ENCODE measurements around the gene ADGRD1.
"Not testable (repeated sequence)": the region's sequence is repeated elsewhere in the genome, so short reads cannot be mapped to it uniquely, and the experiment has no call there.

ADGRD1 gene

DNA sequence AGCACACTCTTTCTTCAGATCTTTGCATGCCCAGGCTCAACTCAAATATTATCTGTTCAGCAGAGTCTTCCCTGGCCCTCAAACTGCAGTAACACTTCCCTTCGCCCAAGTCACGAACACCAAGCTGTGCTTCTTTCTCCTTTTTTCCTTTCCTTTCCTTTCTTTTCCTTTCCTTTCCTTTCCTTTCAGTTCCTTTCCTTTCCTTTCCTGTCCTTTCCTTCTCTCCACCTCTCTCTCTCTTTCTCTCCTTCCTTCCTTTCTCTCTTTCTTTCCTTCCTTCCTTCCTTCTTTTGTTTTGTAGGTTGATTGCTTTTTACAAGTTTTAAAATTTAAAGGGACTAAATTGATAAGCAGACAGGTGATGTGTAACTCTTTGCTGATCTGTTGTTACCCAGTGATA, 19.0 kb upstream of the ADGRD1 start:
- in situ Hi-C loops (cut with HindIII; ENCODE audit: low pct_ligation_motif_present, low pct_unique_long_range_greater_than_20kb, low sequenced_read_pairs): no loop called here
- no peak for DNase-seq

DNA sequence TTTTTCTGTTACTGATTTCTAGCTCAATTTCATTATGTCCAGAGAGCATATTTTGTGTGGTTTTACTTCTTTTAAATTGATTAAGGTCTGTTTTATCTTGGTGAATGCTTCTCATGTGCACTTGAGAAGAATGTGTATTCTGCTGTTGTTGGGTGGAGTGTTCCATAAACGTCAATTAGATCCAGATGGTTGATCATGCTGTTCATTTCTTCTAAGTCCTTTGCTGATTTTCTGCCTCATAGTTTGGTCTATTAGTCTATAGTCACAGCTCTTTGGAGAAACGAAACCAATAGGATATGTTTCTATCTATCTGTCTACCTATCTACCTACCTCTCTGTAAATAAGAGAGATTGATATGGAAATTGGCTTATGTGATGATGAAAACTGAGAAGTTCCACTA, 17.1 kb upstream of the ADGRD1 start:
- no peak for DNase-seq
- in situ Hi-C loops (cut with HindIII; ENCODE audit: low pct_ligation_motif_present, low pct_unique_long_range_greater_than_20kb, low sequenced_read_pairs): no loop called here

DNA sequence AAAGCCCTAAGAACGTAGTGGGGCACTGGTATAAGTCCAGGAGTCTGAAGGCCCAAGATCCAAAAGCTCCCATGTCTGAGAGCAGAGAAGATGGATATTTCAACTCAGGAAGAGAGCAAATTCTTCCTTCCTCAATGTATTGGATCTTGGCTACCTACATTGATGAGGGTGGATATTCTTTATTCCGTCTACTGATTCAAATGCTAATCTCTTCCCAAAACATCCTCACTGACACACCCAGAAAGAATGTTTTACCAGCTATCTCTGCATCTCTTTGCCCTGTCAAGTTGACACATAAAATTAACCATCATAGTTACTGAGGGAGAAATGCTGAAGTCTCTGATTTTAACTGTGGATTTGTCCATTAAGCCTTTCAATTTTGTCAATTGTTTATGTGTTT, 16.6 kb upstream of the ADGRD1 start:
- in situ Hi-C loops (cut with HindIII; ENCODE audit: low pct_ligation_motif_present, low pct_unique_long_range_greater_than_20kb, low sequenced_read_pairs): no loop called here
- no peak for DNase-seq

DNA sequence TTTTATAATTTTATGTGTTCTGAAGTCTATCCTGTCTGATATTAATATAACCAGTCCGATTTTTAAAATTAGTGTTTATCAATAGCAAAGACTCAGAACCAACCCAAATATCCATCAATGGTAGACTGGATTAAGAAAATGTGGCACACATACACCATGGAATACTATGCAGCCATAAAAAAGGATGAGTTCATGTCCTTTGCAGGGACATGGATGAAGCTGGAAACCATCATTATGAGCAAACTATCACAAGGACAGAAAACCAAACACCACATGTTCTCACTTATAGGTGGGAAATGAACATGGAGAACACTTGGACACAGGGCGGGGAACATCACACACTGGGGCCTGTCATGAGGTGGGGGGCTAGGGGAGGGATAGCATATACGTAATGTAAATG, 16.2 kb upstream of the ADGRD1 start:
- in situ Hi-C loops (cut with HindIII; ENCODE audit: low pct_ligation_motif_present, low pct_unique_long_range_greater_than_20kb, low sequenced_read_pairs); DNase-seq: not testable (repeated sequence)

GRCh38 chr12:130938186-130938585, 15.5 kb upstream of the ADGRD1 start:
- in situ Hi-C loops (cut with HindIII; ENCODE audit: low pct_ligation_motif_present, low pct_unique_long_range_greater_than_20kb, low sequenced_read_pairs): no loop called here

GRCh38 chr12:130944878-130945277, 8.8 kb upstream of the ADGRD1 start:
- in situ Hi-C loops (cut with HindIII; ENCODE audit: low pct_ligation_motif_present, low pct_unique_long_range_greater_than_20kb, low sequenced_read_pairs): no loop called here
- DNase-seq: no peak

More at GRCh38 chr12:130938186-130938585, 15.5 kb upstream of the ADGRD1 start:
- no peak for DNase-seq

GRCh38 chr12:130945786-130946492, 7.8 kb upstream of the ADGRD1 start:
- in situ Hi-C loops (cut with HindIII; ENCODE audit: low pct_ligation_motif_present, low pct_unique_long_range_greater_than_20kb, low sequenced_read_pairs): no loop called here
- no peak for DNase-seq

- in situ Hi-C loops (cut with HindIII; ENCODE audit: low pct_ligation_motif_present, low pct_unique_long_range_greater_than_20kb, low sequenced_read_pairs): no loop called here
- DNase-seq: no peak
These were observed 6.6 kb upstream of the ADGRD1 start for GRCh38 chr12:130947028-130947613.

- in situ Hi-C loops (cut with HindIII; ENCODE audit: low pct_ligation_motif_present, low pct_unique_long_range_greater_than_20kb, low sequenced_read_pairs): no loop called here
- no peak for DNase-seq
These were observed 5.6 kb upstream of the ADGRD1 start for GRCh38 chr12:130948136-130948535.

GRCh38 chr12:130948751-130949150, 5.0 kb upstream of the ADGRD1 start:
- no peak for DNase-seq
- in situ Hi-C loops (cut with HindIII; ENCODE audit: low pct_ligation_motif_present, low pct_unique_long_range_greater_than_20kb, low sequenced_read_pairs): no loop called here

DNA sequence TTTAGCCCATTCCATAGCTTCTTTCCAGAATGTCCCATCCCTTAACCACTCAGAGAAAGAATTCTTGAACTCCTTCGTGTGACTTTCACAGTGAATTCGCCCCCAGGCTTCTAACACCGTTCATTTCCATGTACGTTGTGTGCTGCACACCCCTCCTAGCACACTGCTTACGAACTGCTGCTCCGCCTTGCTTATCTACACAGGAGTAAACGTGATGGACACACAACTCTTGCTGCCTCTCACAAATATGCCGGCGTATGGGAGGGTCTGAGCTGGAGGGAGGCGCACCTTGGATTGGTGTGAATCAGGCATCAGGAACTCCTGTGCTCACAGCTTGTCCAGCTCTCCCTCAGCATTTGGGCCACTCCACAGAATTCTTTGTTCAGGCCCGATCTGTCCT, 3.9 kb upstream of the ADGRD1 start:
- no peak for DNase-seq
- in situ Hi-C loops (cut with HindIII; ENCODE audit: low pct_ligation_motif_present, low pct_unique_long_range_greater_than_20kb, low sequenced_read_pairs): no loop called here

DNA sequence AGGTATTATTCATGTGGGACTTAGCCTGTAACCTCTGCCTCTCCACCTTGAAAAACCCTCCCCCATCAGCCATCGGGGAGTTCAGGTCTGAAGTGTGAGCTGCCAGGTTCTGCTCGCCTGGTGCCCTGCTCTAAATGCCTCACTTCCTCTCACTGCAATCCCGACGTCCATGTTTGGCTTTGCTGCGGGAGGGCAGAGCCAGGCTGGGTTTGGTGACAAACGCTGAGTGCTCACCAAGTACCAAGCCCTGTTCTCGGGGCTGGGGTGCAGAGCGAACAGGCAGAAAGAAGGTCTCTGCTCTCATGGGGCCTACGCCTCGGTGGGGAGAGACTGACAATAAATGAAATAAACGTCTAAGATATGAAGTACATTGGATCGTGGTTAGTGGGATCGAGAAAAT, 2.1 kb upstream of the ADGRD1 start:
- DNase-seq: no peak
- in situ Hi-C loops (cut with HindIII; ENCODE audit: low pct_ligation_motif_present, low pct_unique_long_range_greater_than_20kb, low sequenced_read_pairs): no loop called here

DNA sequence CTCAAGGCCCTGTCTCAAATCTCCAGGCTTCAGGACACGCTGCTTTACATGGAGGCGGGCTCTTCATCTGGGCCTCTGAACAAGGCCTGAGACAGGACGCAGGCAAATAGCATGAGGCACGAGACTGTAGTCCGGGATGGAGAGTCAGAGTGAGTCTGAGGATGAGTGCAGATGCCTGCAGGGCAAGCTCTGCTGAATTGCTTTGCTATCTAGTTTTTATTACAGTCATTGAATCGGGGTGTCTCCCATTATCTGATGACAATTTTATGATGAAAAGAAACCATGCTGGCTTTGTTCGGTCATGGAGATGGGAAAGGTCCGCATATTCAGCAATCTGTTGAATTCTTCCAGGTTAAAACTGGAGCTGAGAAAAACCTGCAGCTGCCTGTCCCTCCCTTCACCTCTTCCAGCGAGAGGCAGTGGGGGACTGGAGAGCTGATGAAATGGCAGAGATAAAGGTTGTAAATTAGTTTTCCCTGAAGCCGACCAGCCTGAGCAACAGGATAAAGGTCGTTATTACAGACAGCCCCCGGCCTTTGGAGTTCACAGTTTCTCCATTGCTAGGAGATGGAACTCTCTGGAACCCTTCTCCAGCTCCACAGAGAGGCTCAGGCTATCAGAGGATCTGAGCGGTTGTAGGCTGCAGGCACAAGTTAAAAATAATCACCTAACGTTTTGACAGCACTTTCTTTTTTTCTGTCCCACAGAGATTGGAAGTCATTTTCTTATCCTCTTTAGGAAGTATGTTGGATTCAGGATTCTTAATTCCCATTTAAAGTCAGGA, 1.3 kb upstream of the ADGRD1 start:
- in situ Hi-C loops (cut with HindIII; ENCODE audit: low pct_ligation_motif_present, low pct_unique_long_range_greater_than_20kb, low sequenced_read_pairs): no loop called here

GRCh38 chr12:130954544-130954831, 781 bp downstream of the ADGRD1 start:
- no peak for DNase-seq
- in situ Hi-C loops (cut with HindIII; ENCODE audit: low pct_ligation_motif_present, low pct_unique_long_range_greater_than_20kb, low sequenced_read_pairs): no loop called here

More for the DNA sequence above, 1.3 kb upstream of the ADGRD1 start:
- no peak for DNase-seq

GRCh38 chr12:130955238-130955816, 1.6 kb downstream of the ADGRD1 start:
- in situ Hi-C loops (cut with HindIII; ENCODE audit: low pct_ligation_motif_present, low pct_unique_long_range_greater_than_20kb, low sequenced_read_pairs): no loop called here
- DNase-seq: no peak

- no peak for DNase-seq
- in situ Hi-C loops (cut with HindIII; ENCODE audit: low pct_ligation_motif_present, low pct_unique_long_range_greater_than_20kb, low sequenced_read_pairs): no loop called here
These were observed 2.3 kb downstream of the ADGRD1 start for GRCh38 chr12:130956009-130956408.

DNA sequence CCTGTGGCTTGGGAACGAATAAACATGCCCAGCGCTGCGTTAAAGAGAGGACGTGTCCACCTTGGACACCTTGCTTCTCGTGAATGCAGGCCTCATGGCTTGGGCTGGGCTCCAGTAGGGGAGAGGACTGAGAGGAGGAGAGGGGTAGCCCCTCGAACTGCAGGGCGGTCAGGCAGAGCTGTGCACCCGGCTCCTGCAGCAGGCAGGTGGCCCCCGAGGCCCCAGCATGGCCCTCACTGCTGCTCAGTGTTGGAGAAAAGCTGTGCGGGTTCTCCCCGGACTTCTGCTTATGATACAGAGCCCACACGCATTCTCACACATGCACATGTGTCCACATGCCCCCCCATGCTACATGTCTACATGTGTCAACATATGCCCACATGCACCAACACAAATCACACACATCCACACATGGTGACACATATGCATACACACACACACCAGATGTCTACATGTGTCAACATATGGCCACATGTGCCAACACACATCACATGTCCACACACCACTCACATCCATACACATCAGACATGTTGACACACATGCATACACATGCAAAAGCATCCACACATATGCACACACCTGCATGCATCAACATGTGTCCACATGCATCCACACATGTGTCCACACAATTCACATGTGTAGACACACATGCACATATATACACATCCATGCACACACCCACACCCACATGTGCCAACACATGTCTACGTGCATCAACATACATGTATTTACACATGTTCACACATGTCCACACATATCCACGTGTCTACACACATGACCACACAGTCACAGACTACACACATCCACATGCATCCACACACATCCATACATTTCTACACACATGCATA, 3.0 kb downstream of the ADGRD1 start:
- DNase-seq: no peak
- in situ Hi-C loops (cut with HindIII; ENCODE audit: low pct_ligation_motif_present, low pct_unique_long_range_greater_than_20kb, low sequenced_read_pairs): no loop called here

DNA sequence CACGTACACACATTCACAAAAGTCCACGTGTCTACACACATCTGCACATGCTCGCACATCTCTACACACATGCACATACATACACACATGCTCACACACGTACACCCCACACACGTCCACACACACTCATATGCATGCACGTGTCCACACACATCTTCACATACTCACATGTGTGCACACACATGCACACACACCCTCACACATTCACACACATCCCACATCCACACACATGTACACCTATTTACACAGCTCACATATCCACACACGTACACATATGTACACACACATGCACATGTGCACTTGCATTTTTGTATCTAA, 3.6 kb downstream of the ADGRD1 start:
- in situ Hi-C loops (cut with HindIII; ENCODE audit: low pct_ligation_motif_present, low pct_unique_long_range_greater_than_20kb, low sequenced_read_pairs): no loop called here
- DNase-seq: no peak

DNA sequence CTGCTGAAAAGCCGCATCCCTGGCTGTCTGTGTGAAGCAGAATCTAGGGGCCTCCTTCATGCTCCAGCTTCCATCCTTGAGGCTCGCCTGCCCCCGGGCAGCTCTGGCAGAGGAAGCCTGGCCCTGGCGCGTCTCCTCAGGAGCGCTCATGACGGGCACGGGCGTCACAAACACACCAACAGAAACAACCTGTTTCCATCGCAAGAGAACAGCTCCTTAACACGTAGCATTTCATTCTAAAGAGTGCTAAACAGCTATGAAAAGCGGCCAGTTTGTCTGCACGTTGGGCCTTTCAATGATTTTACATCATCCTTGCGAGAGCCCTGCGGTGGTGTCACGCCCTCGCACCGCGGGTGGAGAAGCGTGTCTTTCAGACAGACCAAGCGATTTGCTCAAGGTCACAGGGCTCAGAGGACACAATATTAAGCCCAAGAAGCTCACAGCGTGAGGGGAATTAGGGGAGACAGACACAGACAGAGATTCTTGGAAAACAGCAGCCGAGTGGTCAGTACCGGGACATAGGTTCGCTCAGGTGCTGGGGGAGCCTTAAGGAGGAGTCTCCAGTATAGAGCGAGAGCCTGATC, 4.9 kb downstream of the ADGRD1 start:
- no peak for DNase-seq
- in situ Hi-C loops (cut with HindIII; ENCODE audit: low pct_ligation_motif_present, low pct_unique_long_range_greater_than_20kb, low sequenced_read_pairs): no loop called here

Measured in ACHN (cell line).